HepG2 (cell line): ENCODE measurements around the gene CD4. TPM values are rescaled to one million over a fixed set of nuclear protein-coding genes. Genes with fewer than 3 reads are reported as not detected.

Experiments used
- ELF1 ChIP-seq: sonication (generic); formaldehyde crosslinking; IDR thresholded peaks from 2 replicates; pipeline ENCODE4 v1.4.0; 2020; ENCODE audit warnings: missing genetic modification reagents
- FOXP4 ChIP-seq: sonication (generic); formaldehyde crosslinking; IDR thresholded peaks from 2 replicates; pipeline ENCODE4 v1.4.0; 2020; ENCODE audit warnings: missing genetic modification reagents
- HMGXB3 ChIP-seq: sonication (generic); formaldehyde crosslinking; IDR thresholded peaks from 2 replicates; pipeline ENCODE4 v1.4.0; 2020; ENCODE audit warnings: missing genetic modification reagents, borderline replicate concordance
- MAFG ChIP-seq: sonication (generic); formaldehyde crosslinking; IDR thresholded peaks from 2 replicates; pipeline ENCODE4 v1.5.1; 2020; ENCODE audit warnings: mild to moderate bottlenecking, missing genetic modification reagents
- MTA3 ChIP-seq: sonication (generic); formaldehyde crosslinking; IDR thresholded peaks from 2 replicates; pipeline ENCODE4 v1.4.0; 2020; ENCODE audit warnings: missing genetic modification reagents
- RAD21 ChIP-seq: fragments of 450-650 bp; formaldehyde crosslinking; IDR thresholded peaks from 2 replicates; pipeline ENCODE4 v1.5.0; 2020; ENCODE audit warnings: mild to moderate bottlenecking
- SMC3 ChIP-seq: IDR thresholded peaks from 2 replicates; pipeline ENCODE4 v1.6.1; 2011; ENCODE audit warnings: low read length, improper control_type of control experiment
- SNAI1 ChIP-seq: sonication (generic); formaldehyde crosslinking; IDR thresholded peaks from 2 replicates; pipeline ENCODE4 v1.5.0; 2020; ENCODE audit warnings: mild to moderate bottlenecking, missing genetic modification reagents, borderline replicate concordance
- TFE3 ChIP-seq: IDR thresholded peaks from 2 replicates; pipeline ENCODE4 v1.6.1; 2016
- ZNF879 ChIP-seq: sonication (generic); formaldehyde crosslinking; IDR thresholded peaks from 2 replicates; pipeline ENCODE4 v1.8.1; 2023; ENCODE audit warnings: missing genetic modification reagents
- polyA plus RNA-seq, 8 experiments: library from polyadenylated mRNA; depleted of rRNA in 3 of 8; stranded (reverse) in 7 of 8; unstranded in 1 of 8; fragments of >200 nt; fragmentation: Illumina TruSeq in 4 of 8; extraction: Trizol in 4 of 8; gene quantifications; 2 replicates each; pipeline versions ENCODE4 v1.2.1 to v1.2.3, GENCODE V29; 2011 to 2016; ENCODE audit warnings: low read depth in 4 of 8, missing spikeins in 1 of 8, mixed read lengths in 1 of 8; ENCODE audit not compliant: insufficient read depth in 1 of 8
- total RNA-seq, 5 experiments: library from RNA; depleted of rRNA; stranded (reverse); fragments of >200 nt; fragmentation: Illumina TruSeq; extraction: Trizol; gene quantifications; 2 replicates each; pipeline ENCODE4 v1.2.3, GENCODE V29; 2016; ENCODE audit warnings: low read depth in 1 of 5
- TF ChIP-seq, protein P1 (sequence below): sonication (generic); formaldehyde crosslinking; IDR thresholded peaks from 2 replicates; pipeline ENCODE4 v1.9.0; 2022; ENCODE audit warnings: missing genetic modification reagents, mild to moderate bottlenecking, borderline replicate concordance
- TF ChIP-seq, protein P2 (sequence below), 2 experiments: IDR thresholded peaks; 2 replicates each; pipeline ENCODE4 v1.6.1; 2011 to 2012; ENCODE audit warnings: low read length in 2 of 2, borderline replicate concordance in 1 of 2, low read depth in 1 of 2, mild to moderate bottlenecking in 1 of 2, moderate library complexity in 1 of 2

The CD4 gene
- total and polyA plus RNA-seq, 2 of the 13 experiments (the other 11 are each of a cell fraction or from before 2014, with no cell fraction given): 0.07 to 0.95 TPM

DNA sequence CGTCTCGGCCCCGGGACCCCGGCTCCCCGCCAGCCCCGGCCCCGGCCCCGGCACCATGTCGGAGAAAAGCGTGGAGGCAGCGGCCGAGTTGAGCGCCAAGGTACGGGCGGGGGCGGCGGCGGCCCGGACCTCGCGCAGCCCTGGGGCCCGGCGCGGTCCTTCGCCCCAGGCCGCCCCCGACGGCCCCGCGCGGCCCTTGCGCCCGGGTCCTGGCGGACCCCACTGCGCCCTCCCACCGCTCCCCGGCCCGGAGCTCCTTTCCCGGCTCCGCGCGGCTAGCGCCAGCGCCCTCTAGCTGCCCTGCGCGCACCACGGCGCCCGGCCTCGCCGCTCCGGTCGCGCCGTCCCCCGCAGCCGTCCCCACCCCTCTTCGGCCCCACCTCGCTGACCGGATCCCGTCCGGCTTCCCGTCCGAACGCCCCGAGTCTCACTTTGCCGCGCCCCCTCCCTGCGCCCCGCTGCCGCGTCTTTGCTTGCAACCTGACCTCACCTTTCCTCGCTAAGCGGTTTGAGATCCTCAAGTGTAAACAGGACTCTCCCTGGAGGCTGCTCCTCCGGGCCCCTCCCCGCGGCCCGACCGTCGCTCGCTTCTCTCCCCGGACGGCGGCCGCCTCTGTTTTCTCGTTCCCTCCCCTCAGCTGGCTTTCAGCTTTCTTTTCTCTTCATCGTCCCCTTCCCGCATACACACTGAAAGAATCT, 22.5 kb upstream of the CD4 start (continued):
- TF ChIP-seq FOXP4 (no peak), SNAI1 (CRISPR knock-in tag) (no peak), ZNF879 (CRISPR knock-in tag) (no peak), SMC3 (no peak), HMGXB3 (CRISPR knock-in tag) (no peak), MAFG (CRISPR knock-in tag) (no peak), RAD21 (CRISPR knock-in tag) (peak; percentile 72), ELF1 (no peak), TFE3 (CRISPR knock-in tag) (no peak), MTA3 (no peak)
- TF ChIP-seq, protein P1, sequence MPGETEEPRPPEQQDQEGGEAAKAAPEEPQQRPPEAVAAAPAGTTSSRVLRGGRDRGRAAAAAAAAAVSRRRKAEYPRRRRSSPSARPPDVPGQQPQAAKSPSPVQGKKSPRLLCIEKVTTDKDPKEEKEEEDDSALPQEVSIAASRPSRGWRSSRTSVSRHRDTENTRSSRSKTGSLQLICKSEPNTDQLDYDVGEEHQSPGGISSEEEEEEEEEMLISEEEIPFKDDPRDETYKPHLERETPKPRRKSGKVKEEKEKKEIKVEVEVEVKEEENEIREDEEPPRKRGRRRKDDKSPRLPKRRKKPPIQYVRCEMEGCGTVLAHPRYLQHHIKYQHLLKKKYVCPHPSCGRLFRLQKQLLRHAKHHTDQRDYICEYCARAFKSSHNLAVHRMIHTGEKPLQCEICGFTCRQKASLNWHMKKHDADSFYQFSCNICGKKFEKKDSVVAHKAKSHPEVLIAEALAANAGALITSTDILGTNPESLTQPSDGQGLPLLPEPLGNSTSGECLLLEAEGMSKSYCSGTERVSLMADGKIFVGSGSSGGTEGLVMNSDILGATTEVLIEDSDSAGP (CRISPR knock-in tag): no peak; the same call in 1 of the 2 replicates
- TF ChIP-seq, protein P2, sequence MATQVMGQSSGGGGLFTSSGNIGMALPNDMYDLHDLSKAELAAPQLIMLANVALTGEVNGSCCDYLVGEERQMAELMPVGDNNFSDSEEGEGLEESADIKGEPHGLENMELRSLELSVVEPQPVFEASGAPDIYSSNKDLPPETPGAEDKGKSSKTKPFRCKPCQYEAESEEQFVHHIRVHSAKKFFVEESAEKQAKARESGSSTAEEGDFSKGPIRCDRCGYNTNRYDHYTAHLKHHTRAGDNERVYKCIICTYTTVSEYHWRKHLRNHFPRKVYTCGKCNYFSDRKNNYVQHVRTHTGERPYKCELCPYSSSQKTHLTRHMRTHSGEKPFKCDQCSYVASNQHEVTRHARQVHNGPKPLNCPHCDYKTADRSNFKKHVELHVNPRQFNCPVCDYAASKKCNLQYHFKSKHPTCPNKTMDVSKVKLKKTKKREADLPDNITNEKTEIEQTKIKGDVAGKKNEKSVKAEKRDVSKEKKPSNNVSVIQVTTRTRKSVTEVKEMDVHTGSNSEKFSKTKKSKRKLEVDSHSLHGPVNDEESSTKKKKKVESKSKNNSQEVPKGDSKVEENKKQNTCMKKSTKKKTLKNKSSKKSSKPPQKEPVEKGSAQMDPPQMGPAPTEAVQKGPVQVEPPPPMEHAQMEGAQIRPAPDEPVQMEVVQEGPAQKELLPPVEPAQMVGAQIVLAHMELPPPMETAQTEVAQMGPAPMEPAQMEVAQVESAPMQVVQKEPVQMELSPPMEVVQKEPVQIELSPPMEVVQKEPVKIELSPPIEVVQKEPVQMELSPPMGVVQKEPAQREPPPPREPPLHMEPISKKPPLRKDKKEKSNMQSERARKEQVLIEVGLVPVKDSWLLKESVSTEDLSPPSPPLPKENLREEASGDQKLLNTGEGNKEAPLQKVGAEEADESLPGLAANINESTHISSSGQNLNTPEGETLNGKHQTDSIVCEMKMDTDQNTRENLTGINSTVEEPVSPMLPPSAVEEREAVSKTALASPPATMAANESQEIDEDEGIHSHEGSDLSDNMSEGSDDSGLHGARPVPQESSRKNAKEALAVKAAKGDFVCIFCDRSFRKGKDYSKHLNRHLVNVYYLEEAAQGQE (IDR thresholded peaks at IDR 0.05; ENCODE audit: borderline replicate concordance in 1 of 2, low read depth in 1 of 2, low read length in 2 of 2): no peak
